ENCODE data around the gene UVRAG. TPM values are rescaled to one million over a fixed set of nuclear protein-coding genes. Genes with fewer than 3 reads are reported as not detected.

UVRAG gene
- total and polyA plus RNA-seq, 8 donors, result 4.7 to 55.5 (median 20.5) TPM

DNA sequence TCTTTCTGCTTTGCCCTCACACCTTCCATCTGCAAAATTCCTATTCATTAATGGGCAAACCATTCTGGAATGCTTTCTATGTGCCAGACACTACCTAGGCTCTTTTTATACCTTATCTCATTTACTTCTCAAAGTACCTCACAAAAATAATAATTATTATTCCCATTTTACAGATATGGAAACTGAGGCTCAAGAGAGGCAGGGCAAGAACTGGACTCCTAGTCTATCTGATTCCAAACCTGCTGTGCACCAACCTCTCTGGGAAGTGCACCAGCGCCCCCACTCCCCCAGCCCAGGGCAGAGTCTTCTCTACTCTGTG, 47.3 kb upstream of the UVRAG start:
- DNase-seq, result no peak
- H3K27ac ChIP-seq, result peak overlapping the region in 1 of 5 donors; percentile 78
- intact Hi-C loops (cut with DNase I; ENCODE audit: low total_unique reads), result no loop called here
- 25 to 58% (median 44%) methylated on average over 1 of the region's 1 CpG for WGBS, 5 donors
- H3K36me3 ChIP-seq, result no peaks in the 10 kb centered on the region
- peak overlapping the region in 3 of 4 donors; percentile 52 to 63 (median 54) for H3K4me3 ChIP-seq
- peaks cover 16 to 23% (median 20%) of the 10 kb centered on the region in 4 donors for H3K4me1 ChIP-seq
- peaks cover 0 to 30% (median 11%) of the 10 kb centered on the region in 3 donors for H3K27me3 ChIP-seq
- H3K9me3 ChIP-seq, result no peaks in the 10 kb centered on the region
- no peak for TF ChIP-seq POLR2AphosphoS5 (IDR thresholded peaks at IDR 0.05)
- TF ChIP-seq, protein P1, sequence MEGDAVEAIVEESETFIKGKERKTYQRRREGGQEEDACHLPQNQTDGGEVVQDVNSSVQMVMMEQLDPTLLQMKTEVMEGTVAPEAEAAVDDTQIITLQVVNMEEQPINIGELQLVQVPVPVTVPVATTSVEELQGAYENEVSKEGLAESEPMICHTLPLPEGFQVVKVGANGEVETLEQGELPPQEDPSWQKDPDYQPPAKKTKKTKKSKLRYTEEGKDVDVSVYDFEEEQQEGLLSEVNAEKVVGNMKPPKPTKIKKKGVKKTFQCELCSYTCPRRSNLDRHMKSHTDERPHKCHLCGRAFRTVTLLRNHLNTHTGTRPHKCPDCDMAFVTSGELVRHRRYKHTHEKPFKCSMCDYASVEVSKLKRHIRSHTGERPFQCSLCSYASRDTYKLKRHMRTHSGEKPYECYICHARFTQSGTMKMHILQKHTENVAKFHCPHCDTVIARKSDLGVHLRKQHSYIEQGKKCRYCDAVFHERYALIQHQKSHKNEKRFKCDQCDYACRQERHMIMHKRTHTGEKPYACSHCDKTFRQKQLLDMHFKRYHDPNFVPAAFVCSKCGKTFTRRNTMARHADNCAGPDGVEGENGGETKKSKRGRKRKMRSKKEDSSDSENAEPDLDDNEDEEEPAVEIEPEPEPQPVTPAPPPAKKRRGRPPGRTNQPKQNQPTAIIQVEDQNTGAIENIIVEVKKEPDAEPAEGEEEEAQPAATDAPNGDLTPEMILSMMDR (IDR thresholded peaks at IDR 0.05), result no peak
- no peak for TF ChIP-seq POLR2A (IDR thresholded peaks at IDR 0.05)
- TF ChIP-seq EP300 (IDR thresholded peaks at IDR 0.05), result no peak

- H3K9me3 ChIP-seq, result no peaks in the 10 kb centered on the region
- no peaks in the 10 kb centered on the region for H3K36me3 ChIP-seq
- peak; percentile 82 to 94 for DNase-seq
- TF ChIP-seq POLR2AphosphoS5 (IDR thresholded peaks at IDR 0.05), result peak in 2 of 3 donors; percentile 24 to 53
- TF ChIP-seq, protein P1 (IDR thresholded peaks at IDR 0.05), result peak in 1 of 7 experiments; percentile 8
- no peak for TF ChIP-seq EP300 (IDR thresholded peaks at IDR 0.05)
- no peak for TF ChIP-seq POLR2A (IDR thresholded peaks at IDR 0.05)
- H3K4me1 ChIP-seq, result peaks cover 16 to 23% (median 20%) of the 10 kb centered on the region in 4 donors
- intact Hi-C loops (cut with DNase I; ENCODE audit: low total_unique reads), result no loop called here
- 2 to 8% (median 4%) methylated on average over 14 to 66 of the region's 66 CpGs for WGBS, 5 donors
- peak within 1 kb of the TSS in 4 of 5 donors; percentile 58 to 81 (median 70) for H3K27ac ChIP-seq
- H3K4me3 ChIP-seq, result peak within 1 kb of the TSS; percentile 44 to 63 (median 53)
- peaks cover 0 to 30% (median 11%) of the 10 kb centered on the region in 3 donors for H3K27me3 ChIP-seq
Observed at GRCh38 chr11:75768112-75768908, 46.7 kb upstream of the UVRAG start, which contains the start of gene DGAT2. Gene DGAT2, plus strand, starts transcription at chr11:75768778. Its CDS starts 214 bp downstream, at chr11:75768992.

DNA sequence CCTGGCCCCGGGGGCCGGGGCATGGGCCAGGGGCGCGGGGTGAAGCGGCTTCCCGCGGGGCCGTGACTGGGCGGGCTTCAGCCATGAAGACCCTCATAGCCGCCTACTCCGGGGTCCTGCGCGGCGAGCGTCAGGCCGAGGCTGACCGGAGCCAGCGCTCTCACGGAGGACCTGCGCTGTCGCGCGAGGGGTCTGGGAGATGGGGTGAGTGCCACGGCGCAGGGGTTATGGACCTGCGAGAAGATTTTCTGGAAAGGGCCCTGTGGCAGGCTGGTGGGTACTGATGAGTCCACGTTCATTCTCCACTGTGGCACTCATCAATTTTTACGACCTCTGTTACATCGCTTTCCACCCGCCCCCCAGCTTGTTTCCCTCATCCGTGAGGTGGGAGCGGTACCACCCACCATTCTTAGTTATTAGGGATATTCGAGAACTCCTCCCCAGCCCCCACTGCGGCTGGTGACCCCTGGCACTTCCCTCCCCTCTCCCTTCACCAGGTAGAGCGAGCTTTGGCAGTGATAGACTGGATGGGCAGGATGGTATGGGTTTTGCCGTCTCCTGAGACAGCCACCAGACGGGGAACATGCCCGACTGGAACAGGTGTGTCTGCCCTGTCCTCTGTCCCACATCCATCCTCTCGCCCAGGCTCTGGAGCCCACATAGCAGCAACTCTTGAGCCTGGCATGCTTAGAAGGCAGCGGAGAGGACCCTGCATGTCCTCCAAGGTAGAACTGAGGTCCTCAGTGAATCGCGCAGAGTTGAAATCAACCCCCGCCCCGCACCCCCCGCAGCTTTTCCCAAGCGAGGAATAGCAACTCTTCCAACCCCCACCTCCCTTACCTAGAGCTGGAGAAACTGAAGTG, 45.9 kb upstream of the UVRAG start:
- intact Hi-C loops (cut with DNase I; ENCODE audit: low total_unique reads), result no loop called here
- H3K4me3 ChIP-seq, result peak overlapping the region; percentile 44 to 63 (median 53)
- 10 to 23% (median 12%) methylated on average over 19 to 46 of the region's 46 CpGs for WGBS, 5 donors

More for the DNA sequence above, 45.9 kb upstream of the UVRAG start:
- no peaks in the 10 kb centered on the region for H3K9me3 ChIP-seq
- peaks cover 0 to 30% (median 11%) of the 10 kb centered on the region in 3 donors for H3K27me3 ChIP-seq
- no peaks in the 10 kb centered on the region for H3K36me3 ChIP-seq
- H3K27ac ChIP-seq, result peak overlapping the region in 4 of 5 donors; percentile 58 to 81 (median 70)
- TF ChIP-seq, protein P1 (IDR thresholded peaks at IDR 0.05), result no peak
- no peak for TF ChIP-seq POLR2A (IDR thresholded peaks at IDR 0.05)
- no peak for TF ChIP-seq EP300 (IDR thresholded peaks at IDR 0.05)
- no peak for TF ChIP-seq POLR2AphosphoS5 (IDR thresholded peaks at IDR 0.05)
- peak in 1 of 2 donors; percentile 38 for DNase-seq
- H3K4me1 ChIP-seq, result peaks cover 16 to 23% (median 20%) of the 10 kb centered on the region in 4 donors

All from stomach (tissue), 9 donors.